Erythroblast (primary cell): ENCODE results near the gene MYRIP.

Source experiments
- GATA1 ChIP-seq: IDR thresholded peaks from 2 replicates; pipeline ENCODE4 v1.6.1; 2011; ENCODE audit warnings: low read depth, mild to moderate bottlenecking, control low read depth, low read length, moderate library complexity
- POLR2A ChIP-seq: IDR thresholded peaks from 2 replicates; pipeline ENCODE4 v1.6.1; 2011; ENCODE audit warnings: mild to moderate bottlenecking, low read length

GRCh38 chr3:40070816-40071215 lies 261.4 kb downstream of the MYRIP start:
- no peak for TF ChIP-seq POLR2A
- TF ChIP-seq GATA1: no peak
